ENCODE measurements around the gene ESR1.
"Not testable (repeated sequence)": the region's sequence is repeated elsewhere in the genome, so short reads cannot be mapped to it uniquely, and the experiment has no call there.

ESR1 gene

GRCh38 chr6:152057832-152058498, 250.5 kb downstream of the ESR1 start:
- DNase-seq: no peak

- no peak for DNase-seq
Observed at GRCh38 chr6:152059909-152060308, 252.4 kb downstream of the ESR1 start.

- no peak for DNase-seq
Observed at GRCh38 chr6:152062476-152062875, 255.0 kb downstream of the ESR1 start.

- no peak for DNase-seq
Observed at GRCh38 chr6:152063170-152063921, 255.9 kb downstream of the ESR1 start.

- DNase-seq: no peak
Observed at GRCh38 chr6:152068622-152069261, 261.3 kb downstream of the ESR1 start.

- no peak for DNase-seq
Observed at GRCh38 chr6:152070556-152070955, 263.1 kb downstream of the ESR1 start.

- no peak for DNase-seq
Observed at GRCh38 chr6:152071318-152071717, 263.8 kb downstream of the ESR1 start.

- no peak for DNase-seq
Observed at GRCh38 chr6:152071843-152072242, 264.4 kb downstream of the ESR1 start.

GRCh38 chr6:152076242-152076641, 268.8 kb downstream of the ESR1 start:
- DNase-seq: not testable (repeated sequence)

- DNase-seq: no peak
Observed at GRCh38 chr6:152078001-152078400, 270.5 kb downstream of the ESR1 start.

- DNase-seq: no peak
Observed at GRCh38 chr6:152078804-152079203, 271.3 kb downstream of the ESR1 start.

- DNase-seq: no peak
Observed at GRCh38 chr6:152085451-152085921, 278.0 kb downstream of the ESR1 start.

- DNase-seq: no peak
Observed at GRCh38 chr6:152086223-152086873, 278.9 kb downstream of the ESR1 start.

- DNase-seq: peak; percentile 59
Observed at GRCh38 chr6:152087096-152087495, 279.6 kb downstream of the ESR1 start.

- DNase-seq: no peak
Observed at GRCh38 chr6:152087701-152088100, 280.2 kb downstream of the ESR1 start.

GRCh38 chr6:152089992-152090391, 282.5 kb downstream of the ESR1 start:
- peak; percentile 62 for DNase-seq

- DNase-seq: no peak
Observed at GRCh38 chr6:152091201-152091600, 283.7 kb downstream of the ESR1 start.

- peak; percentile 63 for DNase-seq
Observed at GRCh38 chr6:152091851-152092341, 284.4 kb downstream of the ESR1 start.

- peak; percentile 25 for DNase-seq
Observed at GRCh38 chr6:152093711-152094110, 286.2 kb downstream of the ESR1 start.

GRCh38 chr6:152094276-152094675, 286.8 kb downstream of the ESR1 start:
- DNase-seq: no peak

- peak; percentile 99 for DNase-seq
Observed at GRCh38 chr6:152094992-152095592, 287.6 kb downstream of the ESR1 start.

GRCh38 chr6:152096863-152097496, 289.5 kb downstream of the ESR1 start:
- peak; percentile 90 for DNase-seq

Measured in fibroblast of skin of abdomen (primary cell).